BLaER1 treated with 17β-estradiol and CSF1 and Interleukin-3, amounts not matched to agents 10 nM and 100 nM (cell line): ENCODE results near the gene MLH1.
A peak's percentile ranks its signal among the peaks of the same experiment; 100 is the strongest.
"Not testable (repeated sequence)": the region's sequence is repeated elsewhere in the genome, so short reads cannot be mapped to it uniquely, and the experiment has no call there.

Source experiments
- H3K27ac ChIP-seq, 11 experiments: shearing (Covaris generic); formaldehyde crosslinking; 2 replicates each; pipeline ENCODE4 v1.8.1; 2022
- H3K27me3 ChIP-seq, 11 experiments: shearing (Covaris generic); formaldehyde crosslinking; 2 replicates each; pipeline ENCODE4 v1.8.1; 2022
- H3K36me3 ChIP-seq, 11 experiments: shearing (Covaris generic); formaldehyde crosslinking; 2 replicates each; pipeline ENCODE4 v1.8.1; 2022
- H3K4me1 ChIP-seq, 10 experiments: shearing (Covaris generic); formaldehyde crosslinking; 2 replicates each; pipeline ENCODE4 v1.8.1; 2022
- H3K4me2 ChIP-seq, 11 experiments: shearing (Covaris generic); formaldehyde crosslinking; 2 replicates each; pipeline ENCODE4 v1.8.1; 2022
- H3K4me3 ChIP-seq, 10 experiments: shearing (Covaris generic); formaldehyde crosslinking; 2 replicates each; pipeline ENCODE4 v1.8.1; 2022
- H3K9ac ChIP-seq, 11 experiments: shearing (Covaris generic); formaldehyde crosslinking; 2 replicates each; pipeline ENCODE4 v1.8.1; 2022
- H3K9me3 ChIP-seq, 11 experiments: shearing (Covaris generic); formaldehyde crosslinking; replicated peaks in 1 of 11; 2 replicates each; pipeline ENCODE4 v1.8.1; 2022
- H4K20me1 ChIP-seq, 11 experiments: shearing (Covaris generic); formaldehyde crosslinking; 2 replicates each; pipeline ENCODE4 v1.8.1; 2022
- Cebpa-rat ChIP-seq, 11 experiments: shearing (Covaris generic); IDR thresholded peaks; 2 replicates each; pipeline ENCODE4 v1.8.1; 2022

MLH1 gene

GRCh38 chr3:37032961-37033360 is 39.6 kb downstream of the MLH1 start:
- H3K4me1 ChIP-seq = peaks cover 8 to 41% (median 14%) of the 10 kb centered on the region in 10 experiments; a peak in 18 of 20 replicates
- peaks cover 79 to 100% (median 99%) of the 10 kb centered on the region in 11 experiments for H3K36me3 ChIP-seq
- H3K9ac ChIP-seq = no peak overlapping the region
- H3K4me2 ChIP-seq = no peak overlapping the region
- no peaks in the 10 kb centered on the region for H3K27me3 ChIP-seq
- no peak overlapping the region for H3K27ac ChIP-seq
- H3K9me3 ChIP-seq = peaks cover 36 to 44% (median 40%) of the 10 kb centered on the region in 11 experiments
- TF ChIP-seq Cebpa-rat (IDR thresholded peaks at IDR 0.05) = no peak
- H3K4me3 ChIP-seq = no peak overlapping the region
- H4K20me1 ChIP-seq = no peaks in the 10 kb centered on the region

- Histone ChIP-seq H3K4me1 (no peaks in the 10 kb centered on the region), H3K27me3 (no peaks in the 10 kb centered on the region), H4K20me1 (no peaks in the 10 kb centered on the region), H3K4me2 (no peak overlapping the region), H3K9ac (no peak overlapping the region), H3K4me3 (no peak overlapping the region), H3K9me3 (peaks cover 36 to 44% (median 40%) of the 10 kb centered on the region in 11 experiments), H3K36me3 (peaks cover 91 to 100% (median 99%) of the 10 kb centered on the region in 11 experiments), H3K27ac (no peak overlapping the region)
- no peak for TF ChIP-seq Cebpa-rat (IDR thresholded peaks at IDR 0.05)
Measured at GRCh38 chr3:37037352-37037751, 44.0 kb downstream of the MLH1 start.

DNA sequence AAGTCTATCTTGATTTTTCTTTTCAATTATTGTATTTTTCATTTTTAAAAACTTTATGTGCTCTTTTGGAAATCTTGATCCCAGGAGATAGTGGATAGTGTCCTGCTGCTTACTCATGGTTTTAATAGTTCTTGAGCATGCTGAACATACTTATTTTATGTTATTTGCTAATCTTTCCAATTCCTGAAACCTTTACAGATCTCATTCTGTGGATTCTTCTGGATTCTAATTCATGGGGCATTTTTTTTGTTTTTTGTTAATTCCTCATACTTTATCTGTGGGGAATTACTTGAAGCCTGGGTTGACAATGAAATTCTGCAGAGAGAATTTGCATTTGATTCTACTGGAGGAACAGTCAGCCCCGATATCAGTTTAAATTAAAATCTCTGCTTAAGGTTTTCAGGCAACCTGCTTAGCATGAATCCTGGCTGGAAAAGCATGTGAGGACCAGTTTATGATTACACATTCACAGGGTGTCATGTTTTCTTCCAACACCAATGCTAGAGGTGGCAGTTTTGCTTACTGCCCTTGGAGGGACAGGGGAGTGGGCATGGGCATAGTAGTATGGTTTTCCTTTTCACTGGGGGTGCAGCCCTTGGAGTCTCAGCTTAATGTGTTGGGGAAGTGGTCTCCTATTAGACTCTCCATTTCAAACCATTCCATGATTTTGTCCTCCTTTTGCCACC is 46.0 kb downstream of the MLH1 start:
- Histone ChIP-seq H3K27ac (no peak overlapping the region), H3K36me3 (peaks cover 87 to 100% (median 96%) of the 10 kb centered on the region in 11 experiments), H3K9ac (no peak overlapping the region), H3K27me3 (no peaks in the 10 kb centered on the region), H3K4me1 (no peaks in the 10 kb centered on the region; a peak in 1 of 20 replicates), H4K20me1 (no peaks in the 10 kb centered on the region; a peak in 1 of 22 replicates), H3K4me2 (no peak overlapping the region), H3K4me3 (no peak overlapping the region), H3K9me3 (peaks cover 28 to 36% (median 33%) of the 10 kb centered on the region in 11 experiments)
- no peak for TF ChIP-seq Cebpa-rat (IDR thresholded peaks at IDR 0.05)

- Histone ChIP-seq H3K9me3 (peaks cover 19 to 27% (median 24%) of the 10 kb centered on the region in 11 experiments), H3K4me3 (no peak overlapping the region)
- no peak for TF ChIP-seq Cebpa-rat (IDR thresholded peaks at IDR 0.05)
Measured at GRCh38 chr3:37040231-37040630, 46.9 kb downstream of the MLH1 start.

GRCh38 chr3:37041546-37042195 is 48.4 kb downstream of the MLH1 start:
- Histone ChIP-seq H4K20me1 (no peaks in the 10 kb centered on the region; a peak in 1 of 22 replicates), H3K9me3 (peaks cover 5 to 12% (median 10%) of the 10 kb centered on the region in 11 experiments), H3K4me2 (no peak overlapping the region), H3K9ac (no peak overlapping the region), H3K27ac (no peak overlapping the region), H3K4me1 (no peaks in the 10 kb centered on the region; a peak in 1 of 20 replicates), H3K27me3 (no peaks in the 10 kb centered on the region), H3K36me3 (peaks cover 74 to 100% (median 87%) of the 10 kb centered on the region in 11 experiments), H3K4me3 (no peak overlapping the region)
- TF ChIP-seq Cebpa-rat (IDR thresholded peaks at IDR 0.05) = no peak

More at GRCh38 chr3:37040231-37040630, 46.9 kb downstream of the MLH1 start:
- Histone ChIP-seq H3K4me1 (no peaks in the 10 kb centered on the region; a peak in 1 of 20 replicates), H3K27ac (no peak overlapping the region), H4K20me1 (no peaks in the 10 kb centered on the region; a peak in 1 of 22 replicates), H3K9ac (no peak overlapping the region), H3K36me3 (peaks cover 81 to 100% (median 91%) of the 10 kb centered on the region in 11 experiments), H3K4me2 (no peak overlapping the region), H3K27me3 (no peaks in the 10 kb centered on the region)

GRCh38 chr3:37042712-37043111 is 49.4 kb downstream of the MLH1 start:
- not testable (repeated sequence) for H3K27me3 ChIP-seq, H4K20me1 ChIP-seq, H3K4me2 ChIP-seq, H3K4me3 ChIP-seq, H3K9me3 ChIP-seq, H3K9ac ChIP-seq, H3K27ac ChIP-seq, H3K4me1 ChIP-seq
- peaks cover 73 to 100% (median 87%) of the 10 kb centered on the region in 11 experiments for H3K36me3 ChIP-seq

DNA sequence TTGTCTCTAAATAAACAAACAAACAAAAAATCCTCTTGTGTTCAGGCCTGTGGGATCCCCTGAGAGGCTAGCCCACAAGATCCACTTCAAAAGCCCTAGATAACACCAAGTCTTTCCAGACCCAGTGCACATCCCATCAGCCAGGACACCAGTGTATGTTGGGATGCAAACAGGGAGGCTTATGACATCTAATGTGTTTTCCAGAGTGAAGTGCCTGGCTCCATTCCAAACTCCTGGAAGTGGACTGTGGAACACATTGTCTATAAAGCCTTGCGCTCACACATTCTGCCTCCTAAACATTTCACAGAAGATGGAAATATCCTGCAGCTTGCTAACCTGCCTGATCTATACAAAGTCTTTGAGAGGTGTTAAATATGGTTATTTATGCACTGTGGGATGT is 57.0 kb downstream of the MLH1 start:
- Histone ChIP-seq H3K27me3 (no peaks in the 10 kb centered on the region), H4K20me1 (peaks cover 0 to 3% (median 0%) of the 10 kb centered on the region in 11 experiments; a peak in 1 of 22 replicates), H3K9me3 (no peaks in the 10 kb centered on the region), H3K27ac (peak overlapping the region in 4 of 11 experiments; percentile 6 to 37 (median 26); a peak in 4 of 22 replicates), H3K4me3 (no peak overlapping the region), H3K9ac (no peak overlapping the region), H3K36me3 (peaks cover 83 to 100% (median 92%) of the 10 kb centered on the region in 11 experiments), H3K4me2 (peak overlapping the region in 3 of 11 experiments; percentile 7 to 27 (median 13); a peak in 2 of 22 replicates), H3K4me1 (peaks cover 19 to 34% (median 27%) of the 10 kb centered on the region in 10 experiments)
- no peak for TF ChIP-seq Cebpa-rat (IDR thresholded peaks at IDR 0.05)

GRCh38 chr3:37052860-37053259 is 59.5 kb downstream of the MLH1 start:
- Histone ChIP-seq H3K4me1 (peaks cover 24 to 41% (median 30%) of the 10 kb centered on the region in 10 experiments), H3K27me3 (no peaks in the 10 kb centered on the region), H3K9ac (no peak overlapping the region), H3K9me3 (no peaks in the 10 kb centered on the region), H3K36me3 (peaks cover 86 to 100% (median 96%) of the 10 kb centered on the region in 11 experiments), H3K27ac (no peak overlapping the region), H4K20me1 (peaks cover 0 to 3% (median 0%) of the 10 kb centered on the region in 11 experiments; a peak in 1 of 22 replicates), H3K4me2 (no peak overlapping the region), H3K4me3 (no peak overlapping the region)
- TF ChIP-seq Cebpa-rat (IDR thresholded peaks at IDR 0.05) = no peak

GRCh38 chr3:37053337-37053736 is 60.0 kb downstream of the MLH1 start:
- peaks cover 0 to 3% (median 0%) of the 10 kb centered on the region in 11 experiments; a peak in 1 of 22 replicates for H4K20me1 ChIP-seq
- peaks cover 86 to 100% (median 96%) of the 10 kb centered on the region in 11 experiments for H3K36me3 ChIP-seq
- H3K27me3 ChIP-seq = no peaks in the 10 kb centered on the region
- H3K27ac ChIP-seq = peak overlapping the region in 2 of 11 experiments; percentile 17 to 19; a peak in 2 of 22 replicates
- no peak overlapping the region for H3K4me3 ChIP-seq
- peaks cover 24 to 41% (median 30%) of the 10 kb centered on the region in 10 experiments for H3K4me1 ChIP-seq
- H3K4me2 ChIP-seq = peak overlapping the region in 4 of 11 experiments; percentile 46 to 65 (median 60); a peak in 8 of 22 replicates
- TF ChIP-seq Cebpa-rat (IDR thresholded peaks at IDR 0.05) = no peak
- no peak overlapping the region for H3K9ac ChIP-seq
- H3K9me3 ChIP-seq = no peaks in the 10 kb centered on the region
